ENCODE measurements around the gene ST3GAL3.

Gene ST3GAL3

DNA sequence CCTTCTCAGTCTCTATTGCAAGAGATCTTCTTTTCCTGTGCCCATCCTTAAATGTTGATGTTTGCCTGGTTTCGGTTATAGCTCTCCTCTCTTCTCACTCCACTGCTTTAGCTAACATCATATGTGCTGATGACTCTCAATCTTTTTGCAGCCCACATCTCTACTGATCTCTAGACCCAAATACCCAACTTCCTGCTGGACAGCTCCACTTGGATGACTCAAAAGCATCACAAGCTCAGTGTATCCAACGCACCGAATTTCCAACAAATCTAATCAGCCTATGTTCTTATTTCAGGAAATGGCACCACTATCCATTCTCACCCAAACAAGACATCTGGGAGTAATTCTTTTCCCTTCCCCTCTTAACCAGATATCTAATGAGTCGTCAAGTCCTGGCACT is 147.1 kb downstream of the ST3GAL3 start:
- TF ChIP-seq, protein P1, sequence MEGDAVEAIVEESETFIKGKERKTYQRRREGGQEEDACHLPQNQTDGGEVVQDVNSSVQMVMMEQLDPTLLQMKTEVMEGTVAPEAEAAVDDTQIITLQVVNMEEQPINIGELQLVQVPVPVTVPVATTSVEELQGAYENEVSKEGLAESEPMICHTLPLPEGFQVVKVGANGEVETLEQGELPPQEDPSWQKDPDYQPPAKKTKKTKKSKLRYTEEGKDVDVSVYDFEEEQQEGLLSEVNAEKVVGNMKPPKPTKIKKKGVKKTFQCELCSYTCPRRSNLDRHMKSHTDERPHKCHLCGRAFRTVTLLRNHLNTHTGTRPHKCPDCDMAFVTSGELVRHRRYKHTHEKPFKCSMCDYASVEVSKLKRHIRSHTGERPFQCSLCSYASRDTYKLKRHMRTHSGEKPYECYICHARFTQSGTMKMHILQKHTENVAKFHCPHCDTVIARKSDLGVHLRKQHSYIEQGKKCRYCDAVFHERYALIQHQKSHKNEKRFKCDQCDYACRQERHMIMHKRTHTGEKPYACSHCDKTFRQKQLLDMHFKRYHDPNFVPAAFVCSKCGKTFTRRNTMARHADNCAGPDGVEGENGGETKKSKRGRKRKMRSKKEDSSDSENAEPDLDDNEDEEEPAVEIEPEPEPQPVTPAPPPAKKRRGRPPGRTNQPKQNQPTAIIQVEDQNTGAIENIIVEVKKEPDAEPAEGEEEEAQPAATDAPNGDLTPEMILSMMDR (IDR thresholded peaks at IDR 0.05; ENCODE audit: extremely low read depth, insufficient read depth, missing control alignments), result no peak
- in situ Hi-C loops (cut with MboI; ENCODE audit: low pct_unique_long_range_greater_than_20kb, low sequenced_read_pairs, unreplicated experiment), result no loop called here
- no peak for DNase-seq (ENCODE audit: low spot score)

GRCh38 chr1:43856188-43856587 is 148.9 kb downstream of the ST3GAL3 start:
- DNase-seq (ENCODE audit: low spot score), result no peak
- in situ Hi-C loops (cut with MboI; ENCODE audit: low pct_unique_long_range_greater_than_20kb, low sequenced_read_pairs, unreplicated experiment), result no loop called here
- TF ChIP-seq, protein P1 (IDR thresholded peaks at IDR 0.05; ENCODE audit: extremely low read depth, insufficient read depth, missing control alignments), result no peak

- DNase-seq (ENCODE audit: low spot score), result no peak
- TF ChIP-seq, protein P1 (IDR thresholded peaks at IDR 0.05; ENCODE audit: extremely low read depth, insufficient read depth, missing control alignments), result no peak
- in situ Hi-C loops (cut with MboI; ENCODE audit: low pct_unique_long_range_greater_than_20kb, low sequenced_read_pairs, unreplicated experiment), result no loop called here
Observed at GRCh38 chr1:43857163-43857562, 149.8 kb downstream of the ST3GAL3 start.

DNA sequence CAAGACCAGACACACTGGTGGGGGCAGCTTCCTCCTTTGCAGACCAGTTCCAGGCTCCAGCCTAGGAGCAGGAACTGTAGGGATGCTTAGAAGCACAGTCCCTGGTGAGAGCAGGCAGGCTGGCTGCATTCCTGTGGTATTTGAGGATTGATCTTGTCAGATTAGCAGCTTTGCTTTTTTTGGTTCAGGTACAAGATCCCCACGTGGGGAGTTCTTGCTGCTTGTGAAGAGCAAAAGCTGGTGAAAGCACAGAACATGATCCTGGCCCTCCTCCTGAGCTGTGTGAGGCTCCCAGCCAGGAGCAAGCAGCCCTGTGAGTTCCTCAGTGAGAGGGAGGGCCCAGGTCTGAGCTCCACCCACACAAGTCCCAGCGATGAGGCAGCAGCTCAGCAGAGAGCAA is 151.0 kb downstream of the ST3GAL3 start:
- DNase-seq (ENCODE audit: low spot score), result no peak
- in situ Hi-C loops (cut with MboI; ENCODE audit: low pct_unique_long_range_greater_than_20kb, low sequenced_read_pairs, unreplicated experiment), result no loop called here
- TF ChIP-seq, protein P1 (IDR thresholded peaks at IDR 0.05; ENCODE audit: extremely low read depth, insufficient read depth, missing control alignments), result no peak

- in situ Hi-C loops (cut with MboI; ENCODE audit: low pct_unique_long_range_greater_than_20kb, low sequenced_read_pairs, unreplicated experiment), result no loop called here
- TF ChIP-seq, protein P1 (IDR thresholded peaks at IDR 0.05; ENCODE audit: extremely low read depth, insufficient read depth, missing control alignments), result no peak
- DNase-seq (ENCODE audit: low spot score), result no peak
Observed at GRCh38 chr1:43861337-43861736, 154.0 kb downstream of the ST3GAL3 start.

GRCh38 chr1:43861988-43862735 is 154.8 kb downstream of the ST3GAL3 start:
- TF ChIP-seq, protein P1 (IDR thresholded peaks at IDR 0.05; ENCODE audit: extremely low read depth, insufficient read depth, missing control alignments), result no peak
- DNase-seq (ENCODE audit: low spot score), result no peak
- in situ Hi-C loops (cut with MboI; ENCODE audit: low pct_unique_long_range_greater_than_20kb, low sequenced_read_pairs, unreplicated experiment), result no loop called here
